ENCODE measurements around the gene QKI. TPM values are rescaled to one million over a fixed set of nuclear protein-coding genes. Genes with fewer than 3 reads are reported as not detected.

The QKI gene
- polyA plus RNA-seq, 1 donor (not counting 4 experiments of a cell fraction or from before 2014, with no cell fraction given) = 53.3 TPM

DNA sequence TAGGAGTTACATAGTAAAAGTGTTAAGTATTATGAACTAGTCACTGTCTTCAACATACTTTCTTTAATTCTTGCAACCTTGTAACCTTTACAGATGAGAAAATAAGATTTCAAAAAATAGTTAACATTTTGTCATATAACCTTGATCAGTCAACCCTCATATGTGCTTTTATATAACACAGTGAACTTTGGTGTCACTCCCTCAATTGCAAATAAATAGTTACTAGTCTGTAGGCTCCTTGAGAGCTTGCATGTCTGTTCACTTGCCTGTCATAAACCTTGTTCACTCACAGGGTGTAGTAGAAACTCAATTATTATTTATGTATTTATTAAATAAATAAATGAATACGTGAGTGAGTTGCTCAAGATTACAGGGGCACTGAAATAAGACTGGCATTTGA is 107.5 kb downstream of the QKI start:
- no peak overlapping the region for H2AFZ ChIP-seq (ENCODE audit: control insufficient read depth, low read length)
- H3K9me3 ChIP-seq (ENCODE audit: control insufficient read depth, low read depth, low read length) = no peaks in the 10 kb centered on the region
- H3K36me3 ChIP-seq (ENCODE audit: control insufficient read depth in 2 of 2, extremely low read depth in 1 of 2, insufficient read depth in 2 of 2, low read length in 2 of 2) = no peaks in the 10 kb centered on the region
- H4K20me1 ChIP-seq (ENCODE audit: control insufficient read depth, extremely low read depth, insufficient read depth, low read length) = no peaks in the 10 kb centered on the region
- H3K4me3 ChIP-seq (ENCODE audit: control insufficient read depth in 2 of 3, extremely low read depth in 1 of 3, insufficient read depth in 2 of 3, low read depth in 1 of 3, low read length in 3 of 3) = no peak overlapping the region
- no peak overlapping the region for H3K9ac ChIP-seq (ENCODE audit: control insufficient read depth, extremely low read depth, insufficient read depth, low read length)
- H3K27me3 ChIP-seq (ENCODE audit: control insufficient read depth, extremely low read depth, insufficient read depth, low read length) = no peaks in the 10 kb centered on the region
- H3K79me2 ChIP-seq (ENCODE audit: control insufficient read depth, insufficient read depth, low read length) = peaks cover 87% of the 10 kb centered on the region
- H3K27ac ChIP-seq (ENCODE audit: control insufficient read depth, insufficient read depth, low read length) = no peak overlapping the region
- DNase-seq (ENCODE audit: low read depth, low spot score) = no peak
- no peak overlapping the region for H3K4me2 ChIP-seq (ENCODE audit: control insufficient read depth, extremely low read depth, insufficient read depth, low read depth, low read length)
- peaks cover 14% of the 10 kb centered on the region for H3K4me1 ChIP-seq (ENCODE audit: control insufficient read depth, extremely low read depth, insufficient read depth, low read length)
- dilution Hi-C loops (cut with MboI; ENCODE audit: extremely low pct_ligation_motif_present, low sequenced_read_pairs) = no loop called here
- FAIRE-seq = no peak
- no peaks in the 10 kb centered on the region for H3K9me1 ChIP-seq (ENCODE audit: control insufficient read depth, extremely low read depth, insufficient read depth, low read length)
- no peak for TF ChIP-seq EZH2 (IDR thresholded peaks at IDR 0.05; ENCODE audit: low read length)
- TF ChIP-seq, protein P1, sequence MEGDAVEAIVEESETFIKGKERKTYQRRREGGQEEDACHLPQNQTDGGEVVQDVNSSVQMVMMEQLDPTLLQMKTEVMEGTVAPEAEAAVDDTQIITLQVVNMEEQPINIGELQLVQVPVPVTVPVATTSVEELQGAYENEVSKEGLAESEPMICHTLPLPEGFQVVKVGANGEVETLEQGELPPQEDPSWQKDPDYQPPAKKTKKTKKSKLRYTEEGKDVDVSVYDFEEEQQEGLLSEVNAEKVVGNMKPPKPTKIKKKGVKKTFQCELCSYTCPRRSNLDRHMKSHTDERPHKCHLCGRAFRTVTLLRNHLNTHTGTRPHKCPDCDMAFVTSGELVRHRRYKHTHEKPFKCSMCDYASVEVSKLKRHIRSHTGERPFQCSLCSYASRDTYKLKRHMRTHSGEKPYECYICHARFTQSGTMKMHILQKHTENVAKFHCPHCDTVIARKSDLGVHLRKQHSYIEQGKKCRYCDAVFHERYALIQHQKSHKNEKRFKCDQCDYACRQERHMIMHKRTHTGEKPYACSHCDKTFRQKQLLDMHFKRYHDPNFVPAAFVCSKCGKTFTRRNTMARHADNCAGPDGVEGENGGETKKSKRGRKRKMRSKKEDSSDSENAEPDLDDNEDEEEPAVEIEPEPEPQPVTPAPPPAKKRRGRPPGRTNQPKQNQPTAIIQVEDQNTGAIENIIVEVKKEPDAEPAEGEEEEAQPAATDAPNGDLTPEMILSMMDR (optimal IDR thresholded peaks at IDR 0.05 in 1 of 3, IDR thresholded peaks at IDR 0.05 in 1 of 3, conservative IDR thresholded peaks at IDR 0.05 in 1 of 3; ENCODE audit: extremely low read depth in 1 of 3, insufficient read depth in 2 of 3, low read length in 3 of 3) = no peak

DNA sequence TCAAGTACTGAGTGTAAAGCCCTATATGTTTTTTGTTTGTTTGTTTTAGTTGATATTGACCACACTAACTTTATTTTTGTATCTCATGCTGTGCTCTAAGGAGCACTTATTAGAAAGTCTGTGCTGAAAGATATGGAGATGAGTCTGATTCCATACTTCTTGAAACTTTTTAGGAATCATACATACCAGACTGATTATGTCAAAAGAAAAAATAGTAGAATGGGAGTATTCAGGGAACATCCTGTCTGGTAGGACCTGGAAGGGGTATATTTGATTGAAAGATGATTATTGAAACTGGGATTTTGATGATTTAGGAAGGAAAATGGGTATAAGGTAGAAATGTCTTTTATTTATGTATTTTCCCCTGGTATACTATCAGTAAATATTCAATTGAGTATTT is 111.4 kb downstream of the QKI start:
- Histone ChIP-seq H3K4me3 (ENCODE audit: control insufficient read depth in 2 of 3, extremely low read depth in 1 of 3, insufficient read depth in 2 of 3, low read depth in 1 of 3, low read length in 3 of 3) (no peak overlapping the region), H3K9me1 (ENCODE audit: control insufficient read depth, extremely low read depth, insufficient read depth, low read length) (no peaks in the 10 kb centered on the region), H3K9ac (ENCODE audit: control insufficient read depth, extremely low read depth, insufficient read depth, low read length) (no peak overlapping the region), H3K9me3 (ENCODE audit: control insufficient read depth, low read depth, low read length) (no peaks in the 10 kb centered on the region), H2AFZ (ENCODE audit: control insufficient read depth, low read length) (no peak overlapping the region), H3K4me1 (ENCODE audit: control insufficient read depth, extremely low read depth, insufficient read depth, low read length) (peaks cover 38% of the 10 kb centered on the region), H3K27ac (ENCODE audit: control insufficient read depth, insufficient read depth, low read length) (no peak overlapping the region), H3K79me2 (ENCODE audit: control insufficient read depth, insufficient read depth, low read length) (peaks cover 81% of the 10 kb centered on the region), H3K27me3 (ENCODE audit: control insufficient read depth, extremely low read depth, insufficient read depth, low read length) (no peaks in the 10 kb centered on the region), H3K36me3 (ENCODE audit: control insufficient read depth in 2 of 2, extremely low read depth in 1 of 2, insufficient read depth in 2 of 2, low read length in 2 of 2) (no peaks in the 10 kb centered on the region), H4K20me1 (ENCODE audit: control insufficient read depth, extremely low read depth, insufficient read depth, low read length) (no peaks in the 10 kb centered on the region), H3K4me2 (ENCODE audit: control insufficient read depth, extremely low read depth, insufficient read depth, low read depth, low read length) (peak overlapping the region; percentile 39)
- TF ChIP-seq, protein P1 (optimal IDR thresholded peaks at IDR 0.05 in 1 of 3, IDR thresholded peaks at IDR 0.05 in 1 of 3, conservative IDR thresholded peaks at IDR 0.05 in 1 of 3; ENCODE audit: extremely low read depth in 1 of 3, insufficient read depth in 2 of 3, low read length in 3 of 3) = no peak
- no peak for TF ChIP-seq EZH2 (IDR thresholded peaks at IDR 0.05; ENCODE audit: low read length)
- no peak for DNase-seq (ENCODE audit: low read depth, low spot score)
- dilution Hi-C loops (cut with MboI; ENCODE audit: extremely low pct_ligation_motif_present, low sequenced_read_pairs) = no loop called here
- no peak for FAIRE-seq

Data from keratinocyte (primary cell).